ENCODE data around the gene TMEM117.

Gene TMEM117

GRCh38 chr12:44076871-44077270, 241.0 kb downstream of the TMEM117 start:
- Mint-ChIP-seq H3K9me3 (no peaks in the 10 kb centered on the region), H3K27me3 (ENCODE audit: low read depth) (no peaks in the 10 kb centered on the region)

DNA sequence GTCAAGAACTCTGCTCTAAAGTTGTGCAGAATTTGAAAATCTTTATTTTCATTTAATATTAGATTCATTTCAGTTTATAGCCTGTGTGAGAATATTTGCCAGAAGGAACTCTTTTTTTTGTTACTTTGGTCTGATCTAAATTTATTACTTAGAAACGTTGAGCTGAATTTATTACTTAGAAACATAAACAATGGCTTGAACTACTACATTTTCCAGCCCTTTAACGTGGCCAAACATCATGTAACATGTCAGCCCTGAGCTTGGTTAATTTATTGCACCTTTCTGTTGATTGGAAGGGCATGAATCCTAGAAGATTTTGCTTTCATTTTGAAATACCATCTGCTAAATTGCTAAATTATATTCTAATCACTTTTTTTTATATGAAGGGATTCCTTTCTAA, 241.4 kb downstream of the TMEM117 start:
- Mint-ChIP-seq H3K4me1 (ENCODE audit: low read depth) (no peaks in the 10 kb centered on the region), H3K4me3 (no peak overlapping the region), H3K27me3 (ENCODE audit: low read depth) (no peaks in the 10 kb centered on the region), H3K36me3 (ENCODE audit: low read depth) (no peaks in the 10 kb centered on the region), H3K9me3 (no peaks in the 10 kb centered on the region), H3K27ac (no peak overlapping the region)

More at GRCh38 chr12:44076871-44077270, 241.0 kb downstream of the TMEM117 start:
- no peaks in the 10 kb centered on the region for H3K4me1 Mint-ChIP-seq (ENCODE audit: low read depth)
- no peak overlapping the region for H3K27ac Mint-ChIP-seq
- H3K36me3 Mint-ChIP-seq (ENCODE audit: low read depth) = no peaks in the 10 kb centered on the region
- no peak overlapping the region for H3K4me3 Mint-ChIP-seq

DNA sequence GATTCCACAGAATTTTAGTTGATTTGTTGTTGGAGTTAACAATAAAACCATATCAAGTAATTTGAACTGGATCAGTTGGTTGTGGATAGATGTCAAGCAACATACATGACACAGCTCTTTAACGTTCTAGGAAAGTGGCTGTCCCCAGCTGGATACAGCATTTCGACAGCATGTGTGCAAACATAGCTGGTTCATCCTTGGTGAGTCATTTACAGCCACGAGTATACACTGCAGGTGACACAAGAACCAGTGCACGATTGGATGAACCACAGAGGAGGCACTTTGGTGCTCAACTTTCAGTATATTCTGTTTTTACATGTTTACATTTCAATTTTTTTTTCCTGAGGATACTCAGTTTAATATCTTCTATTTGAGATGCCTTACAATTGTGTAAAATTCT, 242.4 kb downstream of the TMEM117 start:
- no peaks in the 10 kb centered on the region for H3K4me1 Mint-ChIP-seq (ENCODE audit: low read depth)
- H3K4me3 Mint-ChIP-seq = no peak overlapping the region
- no peaks in the 10 kb centered on the region for H3K9me3 Mint-ChIP-seq
- no peaks in the 10 kb centered on the region for H3K36me3 Mint-ChIP-seq (ENCODE audit: low read depth)
- no peaks in the 10 kb centered on the region for H3K27me3 Mint-ChIP-seq (ENCODE audit: low read depth)
- H3K27ac Mint-ChIP-seq = no peak overlapping the region

GRCh38 chr12:44088647-44089046, 252.8 kb downstream of the TMEM117 start:
- no peak overlapping the region for H3K27ac Mint-ChIP-seq
- no peaks in the 10 kb centered on the region for H3K27me3 Mint-ChIP-seq (ENCODE audit: low read depth)
- no peaks in the 10 kb centered on the region for H3K9me3 Mint-ChIP-seq
- H3K4me3 Mint-ChIP-seq = no peak overlapping the region
- no peaks in the 10 kb centered on the region for H3K4me1 Mint-ChIP-seq (ENCODE audit: low read depth)
- H3K36me3 Mint-ChIP-seq (ENCODE audit: low read depth) = no peaks in the 10 kb centered on the region

GRCh38 chr12:44091948-44092606, 256.2 kb downstream of the TMEM117 start:
- no peaks in the 10 kb centered on the region for H3K36me3 Mint-ChIP-seq (ENCODE audit: low read depth)
- no peaks in the 10 kb centered on the region for H3K9me3 Mint-ChIP-seq
- H3K27ac Mint-ChIP-seq = no peak overlapping the region
- H3K27me3 Mint-ChIP-seq (ENCODE audit: low read depth) = no peaks in the 10 kb centered on the region
- H3K4me3 Mint-ChIP-seq = no peak overlapping the region
- H3K4me1 Mint-ChIP-seq (ENCODE audit: low read depth) = no peaks in the 10 kb centered on the region

GRCh38 chr12:44098786-44099185, 262.9 kb downstream of the TMEM117 start:
- Mint-ChIP-seq H3K27me3 (ENCODE audit: low read depth) (no peaks in the 10 kb centered on the region), H3K4me3 (no peak overlapping the region), H3K36me3 (ENCODE audit: low read depth) (no peaks in the 10 kb centered on the region), H3K9me3 (peaks cover 3% of the 10 kb centered on the region), H3K4me1 (ENCODE audit: low read depth) (no peaks in the 10 kb centered on the region), H3K27ac (no peak overlapping the region)

- H3K27me3 Mint-ChIP-seq (ENCODE audit: low read depth) = no peaks in the 10 kb centered on the region
- no peaks in the 10 kb centered on the region for H3K4me1 Mint-ChIP-seq (ENCODE audit: low read depth)
- no peaks in the 10 kb centered on the region for H3K36me3 Mint-ChIP-seq (ENCODE audit: low read depth)
- no peak overlapping the region for H3K4me3 Mint-ChIP-seq
- no peak overlapping the region for H3K27ac Mint-ChIP-seq
- peaks cover 3% of the 10 kb centered on the region for H3K9me3 Mint-ChIP-seq
Measured at GRCh38 chr12:44099486-44099885, 263.6 kb downstream of the TMEM117 start.

GRCh38 chr12:44100264-44100663, 264.4 kb downstream of the TMEM117 start:
- no peaks in the 10 kb centered on the region for H3K4me1 Mint-ChIP-seq (ENCODE audit: low read depth)
- no peaks in the 10 kb centered on the region for H3K27me3 Mint-ChIP-seq (ENCODE audit: low read depth)
- H3K36me3 Mint-ChIP-seq (ENCODE audit: low read depth) = no peaks in the 10 kb centered on the region
- no peak overlapping the region for H3K4me3 Mint-ChIP-seq
- H3K27ac Mint-ChIP-seq = no peak overlapping the region
- peaks cover 3% of the 10 kb centered on the region for H3K9me3 Mint-ChIP-seq

- Mint-ChIP-seq H3K4me3 (no peak overlapping the region), H3K27me3 (ENCODE audit: low read depth) (no peaks in the 10 kb centered on the region), H3K36me3 (ENCODE audit: low read depth) (no peaks in the 10 kb centered on the region), H3K4me1 (ENCODE audit: low read depth) (no peaks in the 10 kb centered on the region), H3K27ac (no peak overlapping the region), H3K9me3 (peaks cover 3% of the 10 kb centered on the region)
Measured at GRCh38 chr12:44101475-44101874, 265.6 kb downstream of the TMEM117 start.

- Mint-ChIP-seq H3K4me3 (no peak overlapping the region), H3K27me3 (ENCODE audit: low read depth) (no peaks in the 10 kb centered on the region), H3K36me3 (ENCODE audit: low read depth) (no peaks in the 10 kb centered on the region), H3K27ac (no peak overlapping the region), H3K4me1 (ENCODE audit: low read depth) (no peaks in the 10 kb centered on the region), H3K9me3 (no peaks in the 10 kb centered on the region)
Measured at GRCh38 chr12:44114906-44115305, 279.0 kb downstream of the TMEM117 start.

DNA sequence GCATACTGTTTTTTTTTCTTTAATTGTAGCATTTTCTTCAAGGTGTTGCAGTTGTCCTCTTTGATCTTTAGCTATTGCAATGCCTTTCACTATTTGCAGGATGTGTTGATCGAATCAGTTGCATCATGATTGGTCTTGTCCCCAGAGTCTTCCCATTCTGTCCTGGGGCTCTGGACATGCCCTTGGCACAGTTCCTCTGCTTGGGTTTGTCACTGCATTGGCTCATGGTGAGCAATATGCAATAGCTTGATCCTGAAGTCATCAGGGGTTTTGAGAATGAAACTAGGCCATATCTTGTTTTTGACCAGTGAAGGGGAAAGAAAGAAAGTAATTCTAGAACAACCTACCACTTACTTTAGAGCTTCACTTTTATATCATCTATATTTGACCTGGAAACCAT, 281.5 kb downstream of the TMEM117 start:
- H3K27me3 Mint-ChIP-seq (ENCODE audit: low read depth) = no peaks in the 10 kb centered on the region
- H3K4me3 Mint-ChIP-seq = no peak overlapping the region
- peaks cover 4% of the 10 kb centered on the region for H3K9me3 Mint-ChIP-seq
- no peaks in the 10 kb centered on the region for H3K4me1 Mint-ChIP-seq (ENCODE audit: low read depth)
- no peaks in the 10 kb centered on the region for H3K36me3 Mint-ChIP-seq (ENCODE audit: low read depth)
- H3K27ac Mint-ChIP-seq = no peak overlapping the region

GRCh38 chr12:44118946-44119345, 283.1 kb downstream of the TMEM117 start:
- Mint-ChIP-seq H3K27me3 (ENCODE audit: low read depth) (no peaks in the 10 kb centered on the region), H3K9me3 (peaks cover 4% of the 10 kb centered on the region), H3K4me1 (ENCODE audit: low read depth) (no peaks in the 10 kb centered on the region), H3K36me3 (ENCODE audit: low read depth) (no peaks in the 10 kb centered on the region), H3K4me3 (no peak overlapping the region), H3K27ac (no peak overlapping the region)

GRCh38 chr12:44126806-44127205, 290.9 kb downstream of the TMEM117 start:
- no peak overlapping the region for H3K4me3 Mint-ChIP-seq

DNA sequence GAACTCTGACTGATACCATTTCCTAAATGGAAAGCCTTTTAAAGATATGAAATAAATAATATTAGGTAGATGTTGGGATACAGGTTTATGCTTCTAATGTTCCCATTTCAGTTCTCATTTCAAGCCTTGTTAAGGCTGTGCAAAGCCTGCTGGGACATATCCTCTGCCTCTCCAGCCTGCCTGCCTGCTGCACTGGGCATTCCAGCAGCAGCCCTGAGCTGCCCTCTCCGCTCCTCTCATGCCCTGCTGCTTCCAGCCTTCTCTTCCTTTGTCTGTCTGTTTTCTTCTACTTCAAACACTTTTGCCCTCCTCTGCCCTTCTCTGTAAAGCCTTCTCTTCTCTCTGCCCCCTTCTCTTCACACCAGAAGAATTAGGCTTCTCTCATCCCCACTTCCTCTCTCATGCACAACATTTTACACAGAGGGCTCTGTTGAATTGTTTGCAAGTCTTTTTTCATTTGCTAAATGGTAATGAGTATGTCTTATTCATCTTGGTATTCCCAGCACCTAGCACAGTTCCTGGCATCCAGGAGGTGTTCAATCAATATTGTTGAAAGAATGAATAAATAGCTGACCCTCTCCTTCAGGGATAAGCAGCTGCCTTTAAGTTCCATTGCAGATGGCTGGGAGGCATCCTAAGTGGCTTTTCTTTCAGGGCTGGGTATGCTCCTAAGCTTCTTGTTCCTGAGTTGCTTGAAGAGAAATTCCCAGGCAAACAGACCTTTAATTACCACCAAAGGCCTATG, 292.3 kb downstream of the TMEM117 start:
- Mint-ChIP-seq H3K4me3 (no peak overlapping the region), H3K4me1 (ENCODE audit: low read depth) (no peaks in the 10 kb centered on the region), H3K36me3 (ENCODE audit: low read depth) (no peaks in the 10 kb centered on the region), H3K27me3 (ENCODE audit: low read depth) (no peaks in the 10 kb centered on the region), H3K27ac (no peak overlapping the region), H3K9me3 (no peaks in the 10 kb centered on the region)

More at GRCh38 chr12:44126806-44127205, 290.9 kb downstream of the TMEM117 start:
- H3K27ac Mint-ChIP-seq = no peak overlapping the region
- no peaks in the 10 kb centered on the region for H3K36me3 Mint-ChIP-seq (ENCODE audit: low read depth)
- H3K9me3 Mint-ChIP-seq = no peaks in the 10 kb centered on the region
- H3K4me1 Mint-ChIP-seq (ENCODE audit: low read depth) = no peaks in the 10 kb centered on the region
- no peaks in the 10 kb centered on the region for H3K27me3 Mint-ChIP-seq (ENCODE audit: low read depth)

DNA sequence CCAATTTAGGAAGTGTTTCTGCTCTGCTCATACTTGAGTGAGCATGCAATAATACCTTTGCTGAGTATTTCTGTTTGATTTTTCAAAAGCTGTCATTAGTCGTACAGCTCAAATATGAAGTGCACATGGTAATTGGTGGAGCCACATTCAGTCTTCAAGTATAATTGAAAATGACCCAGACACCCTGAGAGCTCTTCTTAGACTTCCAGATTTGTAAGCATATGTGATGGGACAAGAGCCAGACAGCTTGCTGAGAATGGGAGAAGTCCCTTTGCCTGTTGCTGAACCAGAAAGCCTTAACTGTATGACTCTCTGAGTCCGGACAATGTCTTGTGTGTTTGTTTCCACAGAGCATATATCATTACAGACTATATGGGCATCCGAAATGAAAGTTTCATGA, 307.3 kb downstream of the TMEM117 start:
- H3K4me1 Mint-ChIP-seq (ENCODE audit: low read depth) = no peaks in the 10 kb centered on the region
- no peaks in the 10 kb centered on the region for H3K36me3 Mint-ChIP-seq (ENCODE audit: low read depth)
- no peaks in the 10 kb centered on the region for H3K9me3 Mint-ChIP-seq
- no peak overlapping the region for H3K4me3 Mint-ChIP-seq
- no peaks in the 10 kb centered on the region for H3K27me3 Mint-ChIP-seq (ENCODE audit: low read depth)
- H3K27ac Mint-ChIP-seq = no peak overlapping the region
